B cell (primary cell): ENCODE data around the gene B3GNT7. TPM values are rescaled to one million over a fixed set of nuclear protein-coding genes. Genes with fewer than 3 reads are reported as not detected.

Experiments
- ATAC-seq: fragments of 200-7000 bp; cut with Tn5 transposase; one replicate; pipeline ENCODE4 v1.10.0; 2021; ENCODE audit warnings: low read depth, mild to moderate bottlenecking, moderate number of reproducible peaks, moderate library complexity
- CTCF ChIA-PET: fragments of 350-600 bp; sonication (Branson Sonifier 250); formaldehyde crosslinking; loops from one replicate; lab custom pipeline; 2021; ENCODE audit warnings: antibody characterized with exemption, inconsistent platforms; lab: Charles Lee
- POLR2A ChIA-PET: fragments of 350-600 bp; sonication (Branson Sonifier 250); formaldehyde crosslinking; loops from one replicate; lab custom pipeline; 2021; ENCODE audit warnings: antibody characterized with exemption; lab: Charles Lee
- DNase-seq: peaks from one replicate; pipeline ENCODE4 v3.0.0; 2013
- H2AFZ ChIP-seq: 2 replicates; pipeline ENCODE4 v1.6.1; 2012; ENCODE audit warnings: mild to moderate bottlenecking, low read depth, low read length; ENCODE audit not compliant: insufficient read depth, poor library complexity, severe bottlenecking
- H3K27ac ChIP-seq, 2 donors: 1 replicate in 1 of 2; 2 replicates in 1 of 2; pipeline ENCODE4 v1.5.1; 2012 to 2013; ENCODE audit warnings: low read length in 2 of 2, mild to moderate bottlenecking in 2 of 2, moderate library complexity in 1 of 2
- H3K27me3 ChIP-seq, 4 experiments: fragments of 200-600 bp in 1 of 4; sonication (generic) in 1 of 4; replicated peaks in 1 of 4; 1 replicate in 2 of 4; 2 replicates in 2 of 4; pipeline versions ENCODE4 v1.6.1 to v1.7.0; 2013 to 2016; ENCODE audit warnings: low read length in 3 of 4, mild to moderate bottlenecking in 2 of 4, mixed read lengths in 1 of 4, moderate library complexity in 1 of 4; ENCODE audit not compliant: insufficient read depth in 4 of 4, control insufficient read depth in 3 of 4; ENCODE audit errors: control extremely low read depth in 1 of 4
- H3K36me3 ChIP-seq, 2 experiments: replicated peaks in 1 of 2; 1 replicate in 1 of 2; 2 replicates in 1 of 2; pipeline versions ENCODE4 v1.6.1 to v1.7.1; 2013; ENCODE audit warnings: low read length in 1 of 2; ENCODE audit not compliant: insufficient read depth in 2 of 2, control insufficient read depth in 1 of 2; ENCODE audit errors: control extremely low read depth in 1 of 2, extremely low read depth in 1 of 2
- H3K4me1 ChIP-seq, 2 donors: fragments of 200-600 bp in 1 of 2; sonication (generic) in 1 of 2; 1 replicate in 1 of 2; 2 replicates in 1 of 2; pipeline versions ENCODE4 v1.5.1 to v1.6.1; 2013 to 2017; ENCODE audit warnings: low read length in 2 of 2; ENCODE audit not compliant: control insufficient read depth in 2 of 2, insufficient read depth in 2 of 2
- H3K4me2 ChIP-seq: replicated peaks from 2 replicates; pipeline ENCODE3; 2012; ENCODE audit warnings: mild to moderate bottlenecking, low read depth, low read length; ENCODE audit not compliant: poor library complexity, severe bottlenecking
- H3K4me3 ChIP-seq, 5 experiments: fragments of 200-600 bp in 1 of 5; sonication (generic) in 1 of 5; 1 replicate in 3 of 5; 2 replicates in 2 of 5; pipeline versions ENCODE4 v1.5.1 to v1.7.0; 2011 to 2016; ENCODE audit warnings: low read length in 4 of 5, mild to moderate bottlenecking in 4 of 5, low read depth in 2 of 5, control low read depth in 1 of 5, moderate library complexity in 1 of 5; ENCODE audit not compliant: insufficient read depth in 1 of 5; ENCODE audit errors: control extremely low read depth in 1 of 5, extremely low read depth in 1 of 5
- H3K79me2 ChIP-seq: fragments of 200-600 bp; sonication (generic); one replicate; pipeline ENCODE4 v1.6.0; 2016; ENCODE audit warnings: low read length; ENCODE audit not compliant: control insufficient read depth, insufficient read depth
- H3K9ac ChIP-seq: fragments of 200-600 bp; sonication (generic); 2 replicates; pipeline ENCODE4 v1.6.1; 2017; ENCODE audit warnings: mild to moderate bottlenecking, low read length, moderate library complexity
- H3K9me3 ChIP-seq, 3 donors: one replicate each; pipeline versions ENCODE4 v1.6.1 to v1.7.1; 2013; ENCODE audit warnings: low read length in 2 of 3; ENCODE audit not compliant: control insufficient read depth in 2 of 3, insufficient read depth in 1 of 3; ENCODE audit errors: control extremely low read depth in 1 of 3
- H4K20me1 ChIP-seq: 2 replicates; pipeline ENCODE4 v1.6.0; 2012; ENCODE audit warnings: mild to moderate bottlenecking, low read length; ENCODE audit not compliant: insufficient read depth, control insufficient read depth, poor library complexity, severe bottlenecking
- H3K27ac Mint-ChIP-seq: one replicate; pipeline ENCODE4 v1.8.0; 2021; ENCODE audit warnings: mixed read lengths
- H3K27me3 Mint-ChIP-seq: one replicate; pipeline ENCODE4 v1.8.0; 2021; ENCODE audit warnings: mixed read lengths
- H3K4me1 Mint-ChIP-seq: one replicate; pipeline ENCODE4 v1.8.0; 2021; ENCODE audit warnings: mixed read lengths
- H3K4me3 Mint-ChIP-seq: one replicate; pipeline ENCODE4 v1.8.0; 2021; ENCODE audit warnings: mixed read lengths
- H3K9me3 Mint-ChIP-seq: one replicate; pipeline ENCODE4 v1.8.0; 2022; ENCODE audit warnings: mixed read lengths; ENCODE audit not compliant: insufficient read depth
- EZH2 ChIP-seq: IDR thresholded peaks from 2 replicates; pipeline ENCODE4 v1.6.1; 2012; ENCODE audit warnings: borderline replicate concordance, low read depth, mild to moderate bottlenecking, moderate library complexity, low read length; ENCODE audit not compliant: insufficient read depth, poor library complexity, severe bottlenecking
- WGBS: methylation state at CpG from one replicate; pipeline ENCODE4 v1.1.5; 2013; ENCODE audit warnings: missing lambda C conversion rate; ENCODE audit not compliant: insufficient coverage; 5-methylcytosine and 5-hydroxymethylcytosine counted together
- intact Hi-C: fragments of 100-400 bp; cut with micrococcal nuclease; formaldehyde crosslinking; loops from one replicate; pipeline ENCODE4 v1.10.0; 2022
- polyA plus RNA-seq: library from polyadenylated mRNA; depleted of rRNA; stranded (reverse); fragments of >200 nt; gene quantifications from 2 replicates; pipeline ENCODE4 v1.2.3, GENCODE V29; 2012
- total RNA-seq, 2 donors: library from RNA; stranded (reverse); fragments of 120-200 nt in 1 of 2; gene quantifications; 1 replicate in 1 of 2; 2 replicates in 1 of 2; pipeline versions ENCODE4 v1.2.3 to v1.2.4, GENCODE V29; 2013 to 2022
- TF ChIP-seq, protein P1 (sequence below): fragments of 200-600 bp; IDR thresholded peaks from one replicate; pipeline ENCODE4 v1.8.0; 2022; ENCODE audit warnings: antibody characterized with exemption, mild to moderate bottlenecking

The B3GNT7 gene
- total and polyA plus RNA-seq, 2 donors (not counting 1 experiment from before 2014, with no cell fraction given): 5.7 to 14.3 TPM

DNA sequence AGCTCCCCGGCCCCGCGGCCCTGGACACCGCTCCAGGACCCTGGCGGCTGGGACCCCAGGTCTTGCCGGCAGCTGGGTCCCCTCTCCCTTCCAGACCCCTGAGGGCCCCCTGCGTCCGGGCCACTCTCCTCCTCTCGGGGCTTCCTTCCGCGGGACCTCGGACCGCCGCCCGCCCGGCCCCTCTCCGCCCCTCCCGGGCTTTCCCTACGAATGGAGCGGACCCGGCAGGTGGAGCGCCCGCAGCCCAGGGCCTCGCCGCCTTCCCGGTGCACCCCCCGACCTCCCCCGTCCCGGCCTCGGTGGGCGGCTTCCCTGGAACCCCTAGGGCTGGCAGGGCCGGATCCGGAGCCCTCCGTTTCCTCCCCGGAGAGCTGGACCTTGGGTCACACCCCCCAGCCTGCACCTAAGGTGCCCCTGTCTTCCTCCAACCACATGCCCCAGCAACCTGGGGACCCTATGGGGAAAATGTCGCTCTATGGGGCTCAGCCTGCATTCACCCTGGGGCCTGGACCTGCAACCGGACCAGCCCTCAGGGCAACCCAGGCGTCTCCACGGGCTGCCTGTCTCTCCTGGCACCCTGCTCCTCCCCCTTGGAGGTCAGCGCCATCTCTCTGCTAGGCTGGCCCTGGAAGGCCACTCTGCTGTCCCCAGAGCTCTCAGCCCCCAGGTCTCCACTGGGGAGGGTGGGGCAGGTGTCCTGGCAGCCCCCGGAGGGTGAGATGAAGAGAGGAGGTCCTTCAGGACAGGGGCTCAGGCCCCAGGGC is 730 bp downstream of the B3GNT7 start:
- no peaks in the 10 kb centered on the region for H4K20me1 ChIP-seq
- peak overlapping the region; percentile 8 to 85 (median 65) for H3K4me3 ChIP-seq
- DNase-seq (peak; percentile 44), ATAC-seq (no peak)
- WGBS: 13% methylated on average over 41 of the region's 41 CpGs
- Mint-ChIP-seq H3K4me3 (peak overlapping the region; percentile 86), H3K27ac (peak overlapping the region; percentile 84), H3K4me1 (peaks cover 62% of the 10 kb centered on the region), H3K9me3 (no peaks in the 10 kb centered on the region), H3K27me3 (no peaks in the 10 kb centered on the region)
- no peaks in the 10 kb centered on the region for H3K27me3 ChIP-seq
- H3K9me3 ChIP-seq: peaks cover 0 to 2% (median 0%) of the 10 kb centered on the region in 3 donors
- H3K79me2 ChIP-seq: peaks cover 23% of the 10 kb centered on the region
- peaks cover 0 to 8% of the 10 kb centered on the region in 2 experiments for H3K36me3 ChIP-seq
- peak overlapping the region; percentile 81 for H3K9ac ChIP-seq
- ChIA-PET CTCF (interaction anchor here (0.6 to 6.7 kb wide), 8 partner anchors 9 to 292 kb away, joined by 3 to 83 read pairs (median 19); no protein-coding TSS in a partner anchor), POLR2A (interaction anchor here (0.6 kb wide), 2 partner anchors 16 to 208 kb away, joined by 3 read pairs; no protein-coding TSS in a partner anchor)
- intact Hi-C loops: loop anchor here (10.0 kb wide), 1 partner anchor 521 kb away; no protein-coding TSS in a partner anchor
- peak overlapping the region; percentile 88 for H3K4me2 ChIP-seq
- peak overlapping the region; percentile 53 for H2AFZ ChIP-seq
- peaks cover 40 to 52% of the 10 kb centered on the region in 2 donors for H3K4me1 ChIP-seq
- no peak for TF ChIP-seq EZH2
- TF ChIP-seq, protein P1, sequence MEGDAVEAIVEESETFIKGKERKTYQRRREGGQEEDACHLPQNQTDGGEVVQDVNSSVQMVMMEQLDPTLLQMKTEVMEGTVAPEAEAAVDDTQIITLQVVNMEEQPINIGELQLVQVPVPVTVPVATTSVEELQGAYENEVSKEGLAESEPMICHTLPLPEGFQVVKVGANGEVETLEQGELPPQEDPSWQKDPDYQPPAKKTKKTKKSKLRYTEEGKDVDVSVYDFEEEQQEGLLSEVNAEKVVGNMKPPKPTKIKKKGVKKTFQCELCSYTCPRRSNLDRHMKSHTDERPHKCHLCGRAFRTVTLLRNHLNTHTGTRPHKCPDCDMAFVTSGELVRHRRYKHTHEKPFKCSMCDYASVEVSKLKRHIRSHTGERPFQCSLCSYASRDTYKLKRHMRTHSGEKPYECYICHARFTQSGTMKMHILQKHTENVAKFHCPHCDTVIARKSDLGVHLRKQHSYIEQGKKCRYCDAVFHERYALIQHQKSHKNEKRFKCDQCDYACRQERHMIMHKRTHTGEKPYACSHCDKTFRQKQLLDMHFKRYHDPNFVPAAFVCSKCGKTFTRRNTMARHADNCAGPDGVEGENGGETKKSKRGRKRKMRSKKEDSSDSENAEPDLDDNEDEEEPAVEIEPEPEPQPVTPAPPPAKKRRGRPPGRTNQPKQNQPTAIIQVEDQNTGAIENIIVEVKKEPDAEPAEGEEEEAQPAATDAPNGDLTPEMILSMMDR: no peak
- H3K27ac ChIP-seq: peak overlapping the region in 1 of 2 donors; percentile 41
